DND-41 (cell line): ENCODE measurements around the gene NEAT1.

Experiments
- ATAC-seq: fragments of 200-7000 bp; cut with Tn5 transposase; 3 replicates; pipeline ENCODE4 v1.9.1; 2021; ENCODE audit warnings: low read depth; ENCODE audit not compliant: insufficient read depth
- DNase-seq: peaks from one replicate; pipeline ENCODE4 v3.0.0-alpha.2; 2020
- H2AFZ ChIP-seq: 2 replicates; pipeline ENCODE4 v1.6.0; 2012; ENCODE audit warnings: low read depth, low read length
- H3K27ac ChIP-seq: 2 replicates; pipeline ENCODE4 v1.5.1; 2012; ENCODE audit warnings: low read length, inconsistent platforms
- H3K27me3 ChIP-seq: fragments of 200-600 bp; sonication (generic); 2 replicates; pipeline ENCODE4 v1.6.0; 2012; ENCODE audit warnings: low read length, mild to moderate bottlenecking, inconsistent platforms; ENCODE audit not compliant: insufficient read depth, poor library complexity
- H3K36me3 ChIP-seq: 2 replicates; pipeline ENCODE4 v1.5.1; 2012; ENCODE audit warnings: low read length, inconsistent platforms; ENCODE audit not compliant: insufficient read depth
- H3K4me1 ChIP-seq: 2 replicates; pipeline ENCODE4 v1.5.1; 2012; ENCODE audit warnings: mild to moderate bottlenecking, low read length; ENCODE audit not compliant: insufficient read depth
- H3K4me2 ChIP-seq: 2 replicates; pipeline ENCODE4 v1.6.0; 2012; ENCODE audit warnings: mild to moderate bottlenecking, moderate library complexity, low read length, inconsistent platforms; ENCODE audit not compliant: insufficient read depth
- H3K4me3 ChIP-seq, 2 experiments: fragments of 200-600 bp in 1 of 2; shearing (Covaris generic) in 1 of 2; 2 replicates each; pipeline ENCODE4 v1.5.1; 2012 to 2016; ENCODE audit warnings: inconsistent platforms in 2 of 2, low read length in 2 of 2, mild to moderate bottlenecking in 2 of 2, low read depth in 1 of 2, moderate library complexity in 1 of 2
- H3K79me2 ChIP-seq: 2 replicates; pipeline ENCODE4 v1.6.0; 2012; ENCODE audit warnings: low read length, inconsistent platforms; ENCODE audit not compliant: insufficient read depth
- H3K9ac ChIP-seq: 2 replicates; pipeline ENCODE4 v1.6.0; 2012; ENCODE audit warnings: low read depth, mild to moderate bottlenecking, inconsistent platforms, low read length, moderate library complexity
- H3K9me3 ChIP-seq: 2 replicates; pipeline ENCODE4 v1.5.1; 2012; ENCODE audit warnings: low read length, moderate library complexity, mild to moderate bottlenecking, inconsistent platforms; ENCODE audit not compliant: insufficient read depth, severe bottlenecking
- H4K20me1 ChIP-seq: 2 replicates; pipeline ENCODE4 v1.6.0; 2012; ENCODE audit warnings: low read length; ENCODE audit not compliant: insufficient read depth
- EZH2 ChIP-seq: IDR thresholded peaks from 3 replicates; pipeline ENCODE4 v1.6.1; 2012; ENCODE audit warnings: borderline replicate concordance, low read depth, mild to moderate bottlenecking, moderate library complexity, low read length, inconsistent platforms; ENCODE audit not compliant: severe bottlenecking
- TF ChIP-seq, protein P1 (sequence below): IDR thresholded peaks from 2 replicates; pipeline ENCODE4 v1.5.1; 2012; ENCODE audit warnings: borderline replicate concordance, low read length, moderate library complexity, mild to moderate bottlenecking; ENCODE audit not compliant: poor library complexity, severe bottlenecking; ENCODE audit errors: extremely low read depth

NEAT1 gene

DNA sequence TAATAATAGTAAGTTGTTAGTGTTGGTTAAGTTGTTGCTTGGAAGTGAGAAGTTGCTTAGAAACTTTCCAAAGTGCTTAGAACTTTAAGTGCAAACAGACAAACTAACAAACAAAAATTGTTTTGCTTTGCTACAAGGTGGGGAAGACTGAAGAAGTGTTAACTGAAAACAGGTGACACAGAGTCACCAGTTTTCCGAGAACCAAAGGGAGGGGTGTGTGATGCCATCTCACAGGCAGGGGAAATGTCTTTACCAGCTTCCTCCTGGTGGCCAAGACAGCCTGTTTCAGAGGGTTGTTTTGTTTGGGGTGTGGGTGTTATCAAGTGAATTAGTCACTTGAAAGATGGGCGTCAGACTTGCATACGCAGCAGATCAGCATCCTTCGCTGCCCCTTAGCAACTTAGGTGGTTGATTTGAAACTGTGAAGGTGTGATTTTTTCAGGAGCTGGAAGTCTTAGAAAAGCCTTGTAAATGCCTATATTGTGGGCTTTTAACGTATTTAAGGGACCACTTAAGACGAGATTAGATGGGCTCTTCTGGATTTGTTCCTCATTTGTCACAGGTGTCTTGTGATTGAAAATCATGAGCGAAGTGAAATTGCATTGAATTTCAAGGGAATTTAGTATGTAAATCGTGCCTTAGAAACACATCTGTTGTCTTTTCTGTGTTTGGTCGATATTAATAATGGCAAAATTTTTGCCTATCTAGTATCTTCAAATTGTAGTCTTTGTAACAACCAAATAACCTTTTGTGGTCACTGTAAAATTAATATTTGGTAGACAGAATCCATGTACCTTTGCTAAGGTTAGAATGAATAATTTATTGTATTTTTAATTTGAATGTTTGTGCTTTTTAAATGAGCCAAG, 2.7 kb downstream of the NEAT1 start:
- H3K79me2 ChIP-seq: peaks cover 97% of the 10 kb centered on the region
- H3K4me3 ChIP-seq: peak overlapping the region; percentile 75 to 79
- peaks cover 70% of the 10 kb centered on the region for H3K4me1 ChIP-seq
- H3K4me2 ChIP-seq: peak overlapping the region; percentile 86
- peaks cover 75% of the 10 kb centered on the region for H4K20me1 ChIP-seq
- H3K27me3 ChIP-seq: no peaks in the 10 kb centered on the region
- ATAC-seq (peak; percentile 33), DNase-seq (peak; percentile 81)
- TF ChIP-seq, protein P1, sequence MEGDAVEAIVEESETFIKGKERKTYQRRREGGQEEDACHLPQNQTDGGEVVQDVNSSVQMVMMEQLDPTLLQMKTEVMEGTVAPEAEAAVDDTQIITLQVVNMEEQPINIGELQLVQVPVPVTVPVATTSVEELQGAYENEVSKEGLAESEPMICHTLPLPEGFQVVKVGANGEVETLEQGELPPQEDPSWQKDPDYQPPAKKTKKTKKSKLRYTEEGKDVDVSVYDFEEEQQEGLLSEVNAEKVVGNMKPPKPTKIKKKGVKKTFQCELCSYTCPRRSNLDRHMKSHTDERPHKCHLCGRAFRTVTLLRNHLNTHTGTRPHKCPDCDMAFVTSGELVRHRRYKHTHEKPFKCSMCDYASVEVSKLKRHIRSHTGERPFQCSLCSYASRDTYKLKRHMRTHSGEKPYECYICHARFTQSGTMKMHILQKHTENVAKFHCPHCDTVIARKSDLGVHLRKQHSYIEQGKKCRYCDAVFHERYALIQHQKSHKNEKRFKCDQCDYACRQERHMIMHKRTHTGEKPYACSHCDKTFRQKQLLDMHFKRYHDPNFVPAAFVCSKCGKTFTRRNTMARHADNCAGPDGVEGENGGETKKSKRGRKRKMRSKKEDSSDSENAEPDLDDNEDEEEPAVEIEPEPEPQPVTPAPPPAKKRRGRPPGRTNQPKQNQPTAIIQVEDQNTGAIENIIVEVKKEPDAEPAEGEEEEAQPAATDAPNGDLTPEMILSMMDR: peak; percentile 49
- no peak for TF ChIP-seq EZH2
- H3K9me3 ChIP-seq: no peaks in the 10 kb centered on the region
- H3K9ac ChIP-seq: peak overlapping the region; percentile 98
- peak overlapping the region; percentile 99 for H3K27ac ChIP-seq
- H2AFZ ChIP-seq: no peak overlapping the region
- peaks cover 47% of the 10 kb centered on the region for H3K36me3 ChIP-seq

DNA sequence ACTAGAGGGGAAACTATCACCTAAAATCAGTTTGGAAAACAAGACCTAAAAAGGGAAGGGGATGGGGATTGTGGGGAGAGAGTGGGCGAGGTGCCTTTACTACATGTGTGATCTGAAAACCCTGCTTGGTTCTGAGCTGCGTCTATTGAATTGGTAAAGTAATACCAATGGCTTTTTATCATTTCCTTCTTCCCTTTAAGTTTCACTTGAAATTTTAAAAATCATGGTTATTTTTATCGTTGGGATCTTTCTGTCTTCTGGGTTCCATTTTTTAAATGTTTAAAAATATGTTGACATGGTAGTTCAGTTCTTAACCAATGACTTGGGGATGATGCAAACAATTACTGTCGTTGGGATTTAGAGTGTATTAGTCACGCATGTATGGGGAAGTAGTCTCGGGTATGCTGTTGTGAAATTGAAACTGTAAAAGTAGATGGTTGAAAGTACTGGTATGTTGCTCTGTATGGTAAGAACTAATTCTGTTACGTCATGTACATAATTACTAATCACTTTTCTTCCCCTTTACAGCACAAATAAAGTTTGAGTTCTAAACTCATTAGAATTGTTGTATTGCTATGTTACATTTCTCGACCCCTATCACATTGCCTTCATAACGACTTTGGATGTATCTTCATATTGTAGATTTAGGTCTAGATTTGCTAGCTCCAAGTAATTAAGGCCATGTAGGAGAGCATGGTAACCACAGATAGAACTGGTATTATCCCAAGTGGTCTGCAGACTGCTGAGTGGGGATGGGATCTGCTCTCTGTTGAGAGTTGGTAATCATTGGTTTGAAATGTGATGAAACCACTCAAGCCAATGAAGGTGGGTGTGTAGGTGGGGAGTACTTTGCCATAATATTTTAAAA, 3.6 kb downstream of the NEAT1 start:
- Histone ChIP-seq H2AFZ (no peak overlapping the region), H3K9ac (peak overlapping the region; percentile 98), H3K79me2 (peaks cover 97% of the 10 kb centered on the region), H3K4me3 (peak overlapping the region; percentile 75 to 79), H4K20me1 (peaks cover 83% of the 10 kb centered on the region), H3K27ac (peak overlapping the region; percentile 99), H3K27me3 (no peaks in the 10 kb centered on the region), H3K36me3 (peaks cover 47% of the 10 kb centered on the region), H3K4me2 (peak overlapping the region; percentile 86), H3K4me1 (peaks cover 65% of the 10 kb centered on the region), H3K9me3 (no peaks in the 10 kb centered on the region)
- DNase-seq (no peak), ATAC-seq (no peak)
- TF ChIP-seq, protein P1: no peak
- no peak for TF ChIP-seq EZH2

DNA sequence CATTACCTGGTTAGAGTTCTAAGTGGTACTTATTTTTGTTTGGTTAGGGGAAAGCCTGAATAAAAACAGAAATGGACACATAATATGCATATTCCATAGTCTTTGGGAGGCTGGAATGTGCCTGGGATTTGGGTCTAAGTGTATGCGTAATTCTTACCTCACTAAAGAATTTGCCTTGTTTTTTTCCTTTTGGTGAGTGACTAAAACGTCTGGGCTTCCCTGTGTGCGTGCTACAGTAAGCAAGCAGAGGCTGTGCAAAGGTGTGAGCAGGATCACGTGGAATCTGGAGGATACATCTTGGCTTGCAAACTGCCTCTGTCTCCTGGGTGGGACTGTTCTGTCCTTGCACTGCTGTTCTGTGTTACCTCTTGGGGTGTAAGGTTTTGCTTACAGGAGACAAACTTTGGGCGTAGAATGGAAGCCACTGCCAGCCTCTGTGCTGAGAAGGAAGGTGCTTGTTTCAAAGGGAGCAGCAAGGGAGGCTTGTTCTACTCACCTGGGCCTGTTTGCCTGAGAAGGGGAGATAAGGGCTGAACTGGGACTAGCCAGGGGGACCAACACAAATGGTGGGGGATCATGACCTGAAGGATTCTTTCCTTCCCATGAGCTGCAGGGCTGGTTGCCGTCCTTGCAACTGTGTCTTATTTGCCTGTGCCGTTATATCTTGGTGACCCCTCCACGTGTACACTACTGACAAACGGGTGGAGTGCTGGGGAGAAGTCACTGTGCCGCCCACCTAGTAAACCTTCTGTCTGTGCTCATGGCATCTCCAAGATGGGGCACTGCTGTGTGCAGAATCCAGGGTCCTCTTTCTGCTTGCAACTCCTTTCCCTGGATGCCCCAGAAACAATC, 4.5 kb downstream of the NEAT1 start:
- Histone ChIP-seq H3K79me2 (peaks cover 98% of the 10 kb centered on the region), H3K4me3 (peak overlapping the region; percentile 75 to 79; a peak in 3 of 4 replicates), H3K27me3 (no peaks in the 10 kb centered on the region), H4K20me1 (peaks cover 88% of the 10 kb centered on the region), H3K4me1 (peaks cover 61% of the 10 kb centered on the region), H3K27ac (peak overlapping the region; percentile 99), H3K36me3 (peaks cover 47% of the 10 kb centered on the region), H3K4me2 (peak overlapping the region; percentile 86), H3K9me3 (no peaks in the 10 kb centered on the region), H3K9ac (peak overlapping the region; percentile 98), H2AFZ (no peak overlapping the region)
- no peak for ATAC-seq
- DNase-seq: no peak
- TF ChIP-seq, protein P1: peak; percentile 2
- TF ChIP-seq EZH2: no peak
